Measurements from ENCODE around the gene APBB2.
A peak's percentile ranks its signal among the peaks of the same experiment; 100 is the strongest.

Gene APBB2

GRCh38 chr4:40842318-40842717 lies 372.0 kb downstream of the APBB2 start:
- DNase-seq (ENCODE audit: insufficient read length, low spot score) (no peak), FAIRE-seq (no peak)
- no peak for TF ChIP-seq CTCF (IDR thresholded peaks at IDR 0.05; ENCODE audit: insufficient read depth, missing control alignments)

- TF ChIP-seq CTCF (IDR thresholded peaks at IDR 0.05; ENCODE audit: insufficient read depth, missing control alignments): peak; percentile 73
- no peak for DNase-seq (ENCODE audit: insufficient read length, low spot score)
- peak; percentile 58 for FAIRE-seq
These were observed 373.3 kb downstream of the APBB2 start for GRCh38 chr4:40840985-40841571.

DNA sequence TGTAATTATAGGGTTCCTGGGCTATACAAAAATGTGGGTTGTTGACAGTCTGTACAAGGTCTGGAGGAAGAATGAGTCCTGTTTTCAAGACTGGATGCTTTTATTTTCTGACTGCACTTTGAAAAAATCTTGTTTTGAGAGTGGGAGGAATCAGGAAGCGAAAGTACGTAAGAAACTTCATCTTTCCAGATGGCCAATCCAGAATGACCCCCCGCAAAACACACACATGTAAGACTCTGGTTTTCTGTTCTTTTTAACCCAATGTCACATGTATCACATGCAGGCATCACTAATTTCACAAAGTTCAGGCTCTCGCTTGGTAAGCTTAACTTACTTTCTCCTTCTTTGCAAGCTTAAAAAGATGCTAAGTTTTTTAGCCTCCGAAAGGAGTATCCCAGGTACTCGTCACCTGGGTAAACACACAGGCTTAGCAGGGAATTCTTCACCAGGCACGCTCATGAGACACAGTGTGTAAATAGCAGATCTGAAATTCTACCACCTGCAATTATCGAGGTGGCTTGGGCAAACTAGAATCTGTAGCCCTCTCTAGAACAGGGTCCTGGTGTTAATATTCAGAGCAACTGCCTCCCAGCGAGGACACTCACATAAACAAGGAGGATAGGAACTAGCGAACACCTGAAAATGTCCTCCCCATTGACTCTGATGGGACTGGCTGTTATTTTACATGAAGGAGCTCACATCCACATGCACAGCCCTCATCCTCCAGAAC lies 373.9 kb downstream of the APBB2 start:
- DNase-seq (ENCODE audit: insufficient read length, low spot score) (no peak), FAIRE-seq (no peak)
- TF ChIP-seq CTCF (IDR thresholded peaks at IDR 0.05; ENCODE audit: insufficient read depth, missing control alignments): no peak

GRCh38 chr4:40838742-40839141 lies 375.6 kb downstream of the APBB2 start:
- no peak for TF ChIP-seq CTCF (IDR thresholded peaks at IDR 0.05; ENCODE audit: insufficient read depth, missing control alignments)
- DNase-seq (ENCODE audit: insufficient read length, low spot score): no peak
- no peak for FAIRE-seq

- no peak for FAIRE-seq
- DNase-seq (ENCODE audit: insufficient read length, low spot score): no peak
- TF ChIP-seq CTCF (IDR thresholded peaks at IDR 0.05; ENCODE audit: insufficient read depth, missing control alignments): no peak
These were observed 377.1 kb downstream of the APBB2 start for GRCh38 chr4:40837094-40837870.

GRCh38 chr4:40833212-40833611 lies 381.1 kb downstream of the APBB2 start:
- DNase-seq (ENCODE audit: insufficient read length, low spot score) (no peak), FAIRE-seq (no peak)
- no peak for TF ChIP-seq CTCF (IDR thresholded peaks at IDR 0.05; ENCODE audit: insufficient read depth, missing control alignments)

Data from D721Med (cell line).